ENCODE measurements around the gene C16orf54.
A peak's percentile ranks its signal among the peaks of the same experiment; 100 is the strongest.
"Not testable (repeated sequence)": the region's sequence is repeated elsewhere in the genome, so short reads cannot be mapped to it uniquely, and the experiment has no call there.

The C16orf54 gene

DNA sequence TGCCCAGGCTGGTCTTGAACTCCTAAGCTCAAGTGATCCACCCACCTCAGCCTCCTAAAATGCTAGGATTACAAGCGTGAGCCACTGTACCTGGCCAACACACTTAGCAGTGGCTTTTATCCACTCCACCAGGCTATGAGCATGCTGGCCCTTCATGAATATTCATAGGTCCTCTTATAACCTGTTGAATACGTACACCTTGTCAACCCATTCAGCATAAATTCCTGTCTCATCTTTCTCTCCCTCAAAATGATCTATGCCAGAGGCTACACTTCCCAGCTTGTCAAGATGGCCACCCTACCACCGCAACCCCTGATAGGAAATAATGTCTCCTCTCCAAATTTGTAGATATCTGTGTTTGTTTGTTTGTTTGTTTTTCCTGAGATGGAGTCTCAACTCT is 21.3 kb upstream of the C16orf54 start:
- no peak for DNase-seq

DNA sequence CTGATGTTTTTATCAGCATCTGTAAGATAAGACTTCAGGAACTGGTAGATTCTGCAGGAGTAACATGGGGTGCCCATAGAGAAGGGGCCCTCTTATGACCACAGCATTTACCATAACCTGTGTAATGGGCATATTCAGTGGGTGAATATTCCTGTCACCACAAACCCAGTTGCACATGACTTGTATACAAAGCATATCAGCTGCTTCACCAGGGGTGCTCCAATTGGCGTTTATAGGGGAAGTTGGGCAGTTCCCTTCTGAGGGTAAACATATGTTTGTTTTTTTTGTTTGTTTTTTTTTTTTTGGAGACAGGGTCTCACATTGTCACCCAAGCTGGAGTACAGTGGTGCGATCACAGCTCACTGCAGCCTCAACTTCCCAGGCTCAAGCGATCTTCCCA is 20.8 kb upstream of the C16orf54 start:
- DNase-seq, result no peak

DNA sequence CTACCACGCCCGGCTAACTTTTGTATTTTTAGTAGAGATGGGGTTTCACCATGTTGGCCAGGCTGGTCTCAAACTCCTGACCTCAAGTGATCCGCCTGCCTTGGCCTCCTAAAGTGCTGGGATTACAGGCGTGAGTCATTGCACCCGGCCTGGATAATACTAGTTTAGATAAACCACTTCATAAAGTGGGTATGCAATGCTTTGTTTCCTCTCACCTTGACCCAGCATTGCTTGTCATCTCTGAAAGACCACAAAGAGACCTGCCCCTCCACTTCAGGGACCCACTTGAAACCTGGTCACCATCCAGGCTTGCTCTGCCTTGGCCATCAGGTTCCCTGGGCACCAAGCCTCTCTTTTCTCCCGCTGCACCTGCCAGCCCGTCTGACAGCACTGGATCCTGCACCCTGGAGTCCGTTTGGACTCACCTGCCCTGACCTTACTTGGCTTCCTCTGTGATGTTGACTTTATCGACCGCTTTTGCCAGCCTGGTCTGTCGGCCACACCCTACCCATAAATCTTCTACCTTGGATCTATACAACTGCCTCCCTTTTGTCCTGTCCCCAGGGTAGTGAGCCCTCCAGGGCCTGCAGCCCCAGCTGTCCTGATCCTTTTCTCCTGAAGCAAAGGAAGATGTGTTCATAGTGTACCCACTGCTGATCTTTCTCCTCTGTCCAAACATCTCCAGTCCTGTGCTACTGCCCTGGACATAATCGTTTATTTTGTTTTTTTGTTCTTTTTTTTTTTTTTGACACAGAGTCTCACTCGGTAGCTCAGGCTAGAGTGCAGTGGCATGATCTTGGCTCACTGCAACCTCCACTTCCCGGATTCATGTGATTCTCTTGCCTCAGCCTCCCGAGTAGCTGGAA is 19.6 kb upstream of the C16orf54 start:
- no peak for DNase-seq

DNA sequence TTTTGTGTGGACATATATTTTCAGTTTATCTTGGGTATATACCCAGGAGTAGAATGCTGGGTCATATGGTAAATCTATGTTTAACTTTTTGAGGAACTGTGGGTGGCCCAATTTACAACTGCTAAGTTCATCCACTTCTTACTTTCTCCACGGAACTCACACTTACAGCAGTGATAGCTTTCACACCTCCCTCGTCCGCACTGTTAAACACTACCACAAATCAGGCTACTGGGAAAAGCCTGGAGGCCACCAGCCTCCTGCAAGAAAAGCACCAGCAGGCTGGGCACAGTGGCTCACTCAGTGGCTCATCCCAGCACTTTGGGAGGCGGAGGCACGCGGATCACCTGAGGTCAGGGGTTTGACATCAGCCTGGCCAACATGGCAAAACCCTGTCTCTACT is 17.5 kb upstream of the C16orf54 start:
- DNase-seq, result no peak

DNA sequence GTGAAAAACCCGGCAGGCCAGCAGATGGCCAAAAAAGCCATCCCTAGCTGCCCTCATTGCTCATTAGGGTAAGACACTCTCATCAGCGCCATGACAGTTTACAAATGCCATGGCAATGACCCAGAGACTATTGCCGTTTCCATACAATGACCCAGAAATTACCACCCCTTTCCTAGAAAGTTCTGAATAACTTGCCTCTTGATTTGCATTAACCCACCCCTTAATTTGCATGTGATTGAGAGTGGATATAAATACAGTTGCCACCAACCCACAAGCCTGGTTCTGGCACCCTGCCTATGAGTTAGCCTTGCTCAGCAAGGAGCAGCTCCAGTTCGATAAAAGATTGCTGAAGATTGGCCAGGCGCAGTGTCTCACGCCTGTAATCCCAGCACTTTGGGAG is 16.1 kb upstream of the C16orf54 start:
- no peak for DNase-seq

DNA sequence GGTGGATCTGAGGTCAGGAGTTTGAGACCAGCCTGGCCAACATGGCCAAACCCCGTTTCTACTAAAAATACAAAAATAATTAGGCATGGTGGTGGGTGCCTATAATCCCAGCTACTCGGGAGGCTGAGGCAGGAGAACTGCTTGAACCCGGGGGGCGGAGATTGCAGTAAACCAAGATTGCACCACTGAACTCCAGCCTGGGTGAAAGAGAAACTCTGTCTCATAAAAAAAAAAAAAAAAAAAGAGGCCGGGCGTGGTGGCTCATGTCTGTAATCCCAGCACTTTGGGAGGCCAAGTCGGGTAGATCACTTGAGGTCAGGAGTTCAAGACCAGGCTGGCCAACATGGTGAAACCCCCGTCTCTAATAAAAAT is 15.5 kb upstream of the C16orf54 start:
- DNase-seq, result not testable (repeated sequence)

DNA sequence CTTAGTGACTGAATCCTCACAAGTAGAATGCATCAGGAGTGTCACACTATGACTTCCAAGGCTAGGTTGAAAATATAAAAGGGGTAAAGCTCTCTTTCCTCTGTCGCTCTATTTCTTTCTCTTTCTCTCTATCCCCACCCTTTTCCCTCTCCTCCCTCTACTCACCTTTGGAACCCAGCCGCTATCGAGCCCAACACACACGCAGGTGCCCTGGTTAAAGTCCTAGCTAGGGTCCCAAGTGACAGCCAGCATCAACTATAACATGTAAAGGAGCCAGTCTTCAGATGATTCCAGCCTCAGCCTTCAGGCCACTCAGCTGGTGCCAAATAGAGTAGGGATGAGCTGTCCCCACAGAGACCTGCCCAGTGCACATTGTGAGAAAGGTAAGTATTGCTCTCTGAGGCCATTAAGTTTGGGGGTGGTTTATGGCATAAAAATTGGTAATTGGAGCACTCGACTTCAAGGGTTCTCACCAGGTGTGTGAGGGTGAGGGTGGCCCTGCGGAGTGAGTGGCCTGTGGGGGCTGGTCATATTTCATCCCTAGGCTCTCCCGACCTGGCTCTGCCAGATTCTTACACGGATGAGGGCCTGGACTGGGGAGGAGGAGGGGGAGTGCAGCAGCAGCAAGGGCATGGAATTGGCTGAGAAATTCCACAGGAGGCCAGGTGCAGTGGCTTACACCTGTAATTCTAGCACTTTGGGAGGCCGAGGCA is 14.9 kb upstream of the C16orf54 start:
- no peak for DNase-seq

DNA sequence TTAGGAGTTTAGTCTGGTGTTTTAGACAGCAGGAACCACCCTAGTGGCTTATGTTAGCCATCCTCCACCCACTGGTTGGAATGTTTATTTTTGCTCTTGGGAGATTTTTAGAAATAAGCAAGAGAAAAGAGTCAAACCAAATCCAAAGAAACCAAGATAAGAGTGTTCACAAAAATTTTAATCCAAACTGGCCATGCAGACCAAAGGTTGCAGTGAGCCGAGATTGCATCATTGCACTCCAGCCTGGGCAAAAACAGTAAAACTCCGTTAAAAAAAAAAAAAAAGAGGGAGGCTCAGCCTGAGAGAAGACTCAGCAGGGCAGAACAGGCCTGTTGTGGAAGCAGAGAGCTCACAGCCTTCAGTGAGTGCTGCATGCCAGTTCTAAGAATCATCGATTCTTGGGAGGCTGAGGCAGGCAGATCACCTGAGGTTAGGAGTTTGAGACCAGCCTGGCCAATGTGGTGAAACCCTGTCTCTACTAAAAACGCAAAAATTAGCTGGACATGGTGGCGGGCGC is 12.2 kb upstream of the C16orf54 start:
- DNase-seq, result no peak

DNA sequence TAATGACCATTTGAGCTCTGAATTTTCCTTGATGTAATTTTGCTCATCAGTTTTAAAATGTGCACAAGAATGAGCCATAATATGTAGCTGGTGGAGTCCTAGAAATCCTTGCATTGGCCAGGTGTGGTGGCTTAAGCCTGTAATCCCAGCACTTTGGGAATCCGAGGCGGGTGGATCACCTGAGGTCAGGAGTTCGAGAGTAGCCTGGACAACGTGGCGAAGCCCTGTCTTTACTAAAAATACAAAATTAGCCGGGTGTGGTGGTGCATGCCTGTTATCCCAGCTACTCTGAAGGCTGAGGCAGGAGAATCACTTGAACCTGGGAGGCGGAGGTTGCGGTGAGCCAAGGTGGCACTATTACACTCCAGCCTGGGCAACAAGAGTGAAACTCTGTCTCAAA is 11.3 kb upstream of the C16orf54 start:
- DNase-seq, result not testable (repeated sequence)

DNA sequence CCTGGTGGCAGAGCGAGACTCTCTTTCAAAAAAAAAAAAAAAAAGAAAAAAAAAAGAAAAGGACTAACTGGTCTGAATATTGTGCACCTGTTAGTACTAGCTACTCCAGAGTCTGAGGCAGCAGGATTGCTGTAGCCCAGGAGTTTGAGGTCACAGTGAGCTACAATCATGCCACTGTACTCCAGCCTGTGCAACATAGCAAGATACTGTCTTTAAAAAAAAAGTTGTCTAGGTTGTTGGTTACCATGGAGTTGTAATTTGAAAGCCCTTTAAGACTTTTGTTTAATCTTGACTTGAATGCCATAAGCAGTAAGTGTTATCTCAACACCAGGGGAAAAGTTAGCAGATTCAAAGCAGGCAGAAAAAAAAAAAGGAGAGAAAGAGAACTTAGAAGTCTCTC is 10.9 kb upstream of the C16orf54 start:
- DNase-seq, result peak in 1 of 2 donors; percentile 40

DNA sequence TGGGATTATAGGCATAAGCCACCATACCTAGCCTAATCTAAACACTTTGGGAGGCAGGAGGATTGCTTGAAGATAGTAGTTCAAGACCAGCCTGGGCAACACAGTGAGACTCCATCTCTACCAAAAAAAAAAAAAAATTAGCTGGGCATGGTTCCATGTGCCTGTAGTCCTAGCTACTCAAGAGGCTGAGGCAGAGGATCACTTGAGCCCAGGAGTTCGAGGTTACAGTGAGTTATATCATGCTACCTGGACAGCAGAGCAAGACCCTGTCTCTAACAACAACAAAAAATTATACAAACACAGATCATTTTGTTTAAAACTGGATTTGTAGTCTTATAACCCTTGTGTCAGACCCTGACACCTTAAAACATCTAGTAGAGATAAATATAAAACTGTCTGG is 7.7 kb upstream of the C16orf54 start:
- no peak for DNase-seq

DNA sequence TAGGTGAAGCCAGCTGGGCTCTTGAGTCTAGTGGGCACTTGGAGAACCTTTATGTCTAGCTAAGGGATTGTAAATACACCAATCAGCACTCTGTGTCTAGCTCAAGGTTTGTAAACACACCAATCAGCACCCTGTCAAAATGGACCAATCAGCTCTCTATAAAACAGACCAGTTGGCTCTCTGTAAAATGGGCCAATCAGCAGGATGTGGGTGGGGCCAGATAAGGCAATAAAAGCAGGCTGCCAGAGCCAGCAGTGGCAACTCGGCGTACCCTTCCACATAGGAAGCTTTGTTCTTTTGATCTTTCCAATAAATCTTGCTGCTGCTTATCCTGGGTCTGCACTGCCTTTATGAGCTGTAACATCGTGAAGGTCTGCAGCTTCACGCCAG is 3.0 kb upstream of the C16orf54 start:
- DNase-seq, result not testable (repeated sequence)

DNA sequence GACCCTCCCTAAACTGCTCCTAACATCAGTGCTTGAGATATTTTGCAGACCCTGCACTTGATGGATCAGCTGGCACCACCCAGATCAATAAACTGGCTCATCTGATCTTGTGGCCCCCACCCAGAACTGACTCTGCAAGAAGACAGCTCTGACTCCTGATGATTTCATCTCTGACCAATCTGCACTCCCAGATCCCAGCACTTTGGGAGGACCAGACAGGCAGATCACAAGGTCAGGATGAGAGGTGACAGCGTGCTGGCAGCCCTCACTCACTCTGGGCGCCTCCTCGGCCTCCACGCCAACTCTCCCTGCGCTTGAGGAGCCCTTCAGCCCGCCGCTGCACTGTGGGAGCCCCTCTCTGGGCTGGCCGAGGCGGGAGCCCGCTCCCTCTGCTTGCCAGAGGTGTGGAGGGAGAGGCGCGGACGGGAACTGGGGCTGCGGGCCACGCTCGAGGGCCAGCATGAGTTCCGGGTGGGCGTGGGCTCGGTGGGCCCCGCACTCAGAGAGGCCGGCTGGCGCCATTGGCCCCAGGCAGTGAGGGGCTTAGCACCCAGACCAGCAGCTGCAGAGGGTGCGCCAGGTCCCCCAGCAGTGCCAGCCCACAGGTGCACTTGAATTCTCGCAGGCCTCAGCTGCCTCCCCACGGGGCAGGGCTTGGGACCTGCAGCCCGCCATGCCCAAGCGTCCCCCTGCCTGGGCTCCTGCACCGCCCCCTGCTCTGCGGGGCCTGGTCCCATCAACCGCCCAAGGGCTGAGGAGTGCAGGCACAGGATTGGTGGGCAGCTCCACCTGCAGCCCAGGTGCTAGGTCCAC is 2.4 kb upstream of the C16orf54 start:
- no peak for DNase-seq

DNA sequence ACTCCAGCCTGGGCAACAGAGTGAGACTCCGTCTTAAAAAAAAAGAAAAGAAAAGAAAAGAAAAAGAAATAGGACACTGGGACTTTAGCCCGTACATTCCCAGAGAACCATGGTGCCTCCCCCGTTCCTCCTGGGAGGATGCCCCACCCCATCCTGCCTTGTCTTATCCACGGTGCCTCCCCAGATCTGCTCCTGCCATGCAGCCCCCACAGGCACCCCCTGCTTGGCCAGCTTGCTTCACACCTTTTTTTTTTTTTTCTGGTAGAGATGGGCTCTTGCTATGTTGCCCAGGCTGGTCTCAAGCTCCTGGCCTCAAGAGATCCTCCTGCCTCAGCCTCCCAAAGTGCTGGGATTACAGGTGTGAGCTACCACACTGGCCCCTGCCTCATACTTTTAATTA is 728 bp upstream of the C16orf54 start:
- DNase-seq, result peak in 1 of 2 donors; percentile 25

DNA sequence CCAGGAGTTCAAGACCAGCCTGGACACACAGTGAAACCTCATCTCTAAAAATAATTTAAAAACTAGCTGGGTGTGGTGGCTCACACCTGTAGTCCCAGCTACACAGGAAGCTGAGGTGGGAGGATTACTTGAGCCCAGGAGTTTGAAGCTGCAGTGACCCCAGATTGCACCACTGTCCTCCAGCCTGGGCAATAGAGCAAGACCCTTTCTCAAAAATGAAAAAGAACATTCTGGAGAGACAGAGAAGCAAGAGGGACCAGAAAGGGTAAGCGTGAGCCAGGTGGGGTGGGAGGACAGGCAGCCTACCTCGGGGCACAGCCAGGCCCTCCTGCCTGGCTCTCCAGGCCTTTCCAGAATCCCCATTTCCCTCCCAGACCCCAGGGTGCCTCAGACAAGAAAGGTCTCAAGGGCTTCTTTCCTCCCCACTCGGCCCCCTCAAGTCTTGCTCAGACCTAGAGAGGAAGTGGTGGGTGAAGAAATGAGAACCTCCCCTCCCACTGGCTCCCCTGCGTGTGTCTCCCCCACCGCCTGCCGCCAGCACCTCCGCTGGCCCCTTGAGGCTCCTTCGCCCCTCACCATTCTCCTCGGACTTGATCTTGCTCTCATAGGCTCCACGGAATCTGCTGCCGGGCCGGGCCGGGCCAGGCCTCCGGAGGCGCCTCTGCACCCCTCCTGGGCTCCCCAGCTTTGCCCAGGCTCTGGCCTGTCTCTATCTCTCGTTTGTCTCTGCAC is 503 bp downstream of the C16orf54 start:
- DNase-seq, result peak; percentile 66 to 74

DNA sequence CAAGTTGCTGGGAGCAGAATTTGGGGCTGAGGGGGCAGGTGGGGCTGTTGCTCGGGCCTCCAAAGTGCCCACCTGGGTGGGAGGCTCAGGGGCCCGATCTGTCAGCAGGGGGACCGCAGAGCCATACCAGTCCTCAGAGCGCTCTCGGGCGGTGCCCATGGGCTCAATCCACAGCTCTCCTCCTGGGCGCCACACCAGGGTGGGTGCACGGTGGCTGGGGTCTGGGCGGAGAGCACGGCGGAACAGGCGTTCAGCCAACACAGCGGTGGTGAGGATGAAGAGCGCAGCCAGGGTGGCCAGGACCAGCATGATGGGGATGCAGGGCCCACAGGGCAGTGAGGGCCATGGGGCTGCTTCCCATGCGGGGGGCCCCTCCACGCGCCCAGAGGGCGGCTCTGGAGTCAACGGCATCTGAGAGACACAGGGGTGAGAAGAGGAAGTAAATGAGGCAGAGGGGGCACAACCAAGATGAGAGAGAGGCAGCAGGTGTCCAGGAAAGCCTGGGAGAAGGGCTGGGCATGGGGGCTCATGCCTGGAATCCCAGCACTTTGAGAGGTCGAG is 1.2 kb downstream of the C16orf54 start:
- peak in 1 of 2 donors; percentile 26 for DNase-seq

DNA sequence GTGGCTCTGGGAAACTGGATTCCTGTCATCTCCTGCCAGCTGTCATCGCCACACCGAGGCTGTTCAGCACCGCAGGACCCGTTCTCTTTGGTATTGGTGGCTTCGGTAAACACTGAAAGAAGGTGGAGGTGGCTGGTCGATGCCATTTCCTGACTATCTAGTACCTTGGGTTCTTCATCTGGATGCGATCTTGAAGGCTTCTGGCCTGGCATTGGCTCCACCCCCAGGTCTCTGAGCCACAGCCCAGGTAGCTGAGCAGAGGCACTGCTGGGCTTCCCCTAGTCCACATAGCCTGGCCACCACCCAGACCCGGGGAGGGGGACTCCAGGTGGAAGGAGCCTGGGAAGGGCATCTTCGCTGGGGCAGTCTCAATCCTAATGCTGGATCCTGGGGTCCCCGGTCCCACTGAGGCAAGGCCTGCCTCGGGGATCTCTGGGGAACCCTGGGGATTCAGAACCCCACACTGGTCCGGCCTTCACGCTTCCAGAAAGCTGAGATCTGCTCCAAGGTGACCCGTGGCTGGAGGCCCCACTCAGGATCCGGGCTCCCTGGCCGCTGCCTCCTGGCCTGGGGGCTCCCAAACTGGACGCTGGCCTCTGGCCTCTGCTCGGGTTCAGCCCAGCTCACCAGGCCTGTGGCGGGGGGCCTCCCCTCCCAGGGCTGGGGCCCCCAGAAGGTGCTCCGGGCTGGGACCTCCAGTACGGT is 1.8 kb downstream of the C16orf54 start:
- peak; percentile 69 to 76 for DNase-seq

DNA sequence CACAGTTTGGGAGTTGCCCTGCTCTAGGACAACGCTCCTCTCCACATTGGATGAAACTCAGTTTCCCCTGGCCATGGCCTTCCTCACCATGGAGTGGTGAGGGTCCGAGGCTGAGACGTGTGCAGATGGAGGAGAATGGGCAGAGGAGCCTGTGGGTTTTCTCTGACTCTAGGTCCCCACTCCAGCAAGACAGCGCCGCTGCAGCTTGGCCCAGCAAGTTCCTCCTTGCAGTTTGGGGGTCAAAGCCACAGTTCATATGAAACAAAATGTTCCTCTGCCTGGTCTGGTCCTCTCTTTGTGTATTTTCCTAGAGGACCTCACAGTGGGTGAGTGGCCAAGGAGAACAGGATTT is 2.3 kb downstream of the C16orf54 start:
- no peak for DNase-seq

DNA sequence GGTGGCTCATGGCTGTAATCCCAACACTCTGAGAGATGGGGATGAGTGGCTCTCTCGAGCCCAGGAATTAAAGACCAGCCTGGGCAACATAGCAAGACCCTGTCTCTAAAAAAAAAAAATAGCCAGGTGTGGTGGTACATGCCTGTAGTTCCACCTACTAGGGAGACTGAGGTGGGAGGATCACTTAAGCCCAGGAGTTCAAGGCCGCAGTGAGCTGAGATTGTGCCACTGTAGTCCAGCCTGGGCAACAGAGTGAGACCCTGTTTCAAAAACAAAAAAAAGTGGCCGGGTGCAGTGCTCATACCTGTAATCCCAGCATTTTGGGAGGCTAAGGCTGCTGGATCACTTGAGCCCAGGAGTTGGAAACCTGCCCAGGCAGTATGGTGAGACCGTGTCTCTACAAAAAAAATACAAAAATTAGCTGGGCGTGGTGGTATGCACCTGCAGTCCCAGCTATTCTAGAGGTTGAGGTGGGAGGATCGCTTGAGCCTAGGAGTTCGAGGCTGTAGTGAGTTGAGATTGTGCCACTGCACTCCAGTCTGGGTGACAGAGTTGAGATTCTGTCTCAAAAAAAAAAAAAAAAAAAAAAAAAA is 3.0 kb downstream of the C16orf54 start:
- DNase-seq, result no peak

DNA sequence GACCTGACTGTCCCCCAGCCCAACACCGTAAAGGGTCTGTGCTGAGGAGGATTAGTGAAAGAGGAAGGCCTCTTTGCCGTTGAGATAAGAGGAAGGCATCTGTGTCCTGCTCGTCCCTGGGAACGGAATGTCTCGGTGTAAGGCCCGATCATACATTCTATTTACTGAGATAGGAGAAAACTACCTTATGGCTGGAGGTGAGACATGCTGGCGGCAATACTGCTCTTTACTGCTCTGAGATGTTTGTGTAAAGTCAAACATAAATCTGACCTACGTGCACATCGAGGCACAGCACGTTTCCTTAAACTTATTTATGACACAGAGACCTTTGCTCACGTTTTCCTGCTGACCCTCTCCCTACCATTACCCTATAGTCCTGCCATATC is 5.2 kb downstream of the C16orf54 start:
- not testable (repeated sequence) for DNase-seq

DNA sequence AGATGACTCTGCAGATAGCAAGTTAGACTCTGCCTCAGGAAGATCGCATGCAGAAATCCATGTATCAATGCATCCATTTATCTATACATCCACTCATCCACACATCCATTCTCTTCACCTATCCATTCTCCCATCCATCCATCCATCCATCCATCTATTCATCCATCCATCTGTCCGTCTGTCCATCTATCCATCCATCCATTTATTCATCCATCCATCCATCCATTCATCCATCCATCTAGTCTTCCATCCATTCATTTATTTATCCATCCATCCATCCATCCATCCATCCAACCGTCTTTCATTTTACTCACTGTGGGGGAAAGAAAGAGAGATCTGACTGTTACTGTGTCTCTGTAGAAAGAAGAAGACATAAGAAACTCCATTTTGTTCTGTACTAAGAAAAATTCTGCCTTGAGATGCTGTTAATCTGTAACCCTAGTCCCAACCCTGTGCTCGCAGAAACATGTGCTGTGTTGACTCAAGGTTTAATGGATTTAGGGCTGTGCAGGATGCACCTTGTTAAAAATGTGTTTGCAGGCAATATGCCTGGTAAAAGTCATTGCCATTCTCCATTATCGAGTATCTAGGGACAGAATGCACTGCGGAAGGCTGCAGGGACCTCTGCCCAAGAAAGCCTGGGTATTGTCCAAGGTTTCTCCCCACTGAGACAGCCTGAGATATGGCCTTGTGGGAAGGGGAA is 5.7 kb downstream of the C16orf54 start:
- not testable (repeated sequence) for DNase-seq

All from CD4-positive, alpha-beta T cell treated with Interleukin-1 beta for 1 hour (primary cell).